ENCODE measurements around the gene FAM216B. TPM values are rescaled to one million over a fixed set of nuclear protein-coding genes. Genes with fewer than 3 reads are reported as not detected.

FAM216B gene
- not detected for total RNA-seq

DNA sequence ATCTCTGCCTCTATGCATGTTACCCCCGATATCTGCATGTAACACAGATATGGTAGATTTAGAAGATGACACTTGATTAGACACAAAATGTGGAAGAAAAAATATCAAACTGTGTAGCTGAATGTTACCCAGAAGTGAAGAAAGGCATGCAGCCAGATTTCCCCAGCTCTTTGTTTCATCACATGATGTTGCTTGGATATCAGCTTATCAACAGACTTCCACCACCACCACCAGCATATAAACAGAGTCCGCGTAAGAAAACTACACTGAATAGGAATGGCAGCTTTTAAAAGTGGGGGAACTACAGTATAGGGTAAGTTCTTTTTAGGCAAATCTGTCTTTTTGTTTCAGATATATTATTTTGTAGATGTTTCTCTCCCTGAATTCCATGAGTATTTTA is at the start of gene FAM216B:
FAM216B (plus strand) TSS at position 233 of the 400 bp plus-strand sequence. CDS start 2,484 bp downstream, outside the sequence.
- Mint-ChIP-seq H3K4me3 (no peak within 1 kb of the TSS), H3K4me1 (ENCODE audit: low read depth) (no peaks in the 10 kb centered on the region), H3K9me3 (no peaks in the 10 kb centered on the region), H3K27ac (no peak within 1 kb of the TSS), H3K27me3 (peaks cover 12% of the 10 kb centered on the region), H3K36me3 (ENCODE audit: low read depth) (no peaks in the 10 kb centered on the region)
- no peak for ATAC-seq
- TF ChIP-seq, protein P1, sequence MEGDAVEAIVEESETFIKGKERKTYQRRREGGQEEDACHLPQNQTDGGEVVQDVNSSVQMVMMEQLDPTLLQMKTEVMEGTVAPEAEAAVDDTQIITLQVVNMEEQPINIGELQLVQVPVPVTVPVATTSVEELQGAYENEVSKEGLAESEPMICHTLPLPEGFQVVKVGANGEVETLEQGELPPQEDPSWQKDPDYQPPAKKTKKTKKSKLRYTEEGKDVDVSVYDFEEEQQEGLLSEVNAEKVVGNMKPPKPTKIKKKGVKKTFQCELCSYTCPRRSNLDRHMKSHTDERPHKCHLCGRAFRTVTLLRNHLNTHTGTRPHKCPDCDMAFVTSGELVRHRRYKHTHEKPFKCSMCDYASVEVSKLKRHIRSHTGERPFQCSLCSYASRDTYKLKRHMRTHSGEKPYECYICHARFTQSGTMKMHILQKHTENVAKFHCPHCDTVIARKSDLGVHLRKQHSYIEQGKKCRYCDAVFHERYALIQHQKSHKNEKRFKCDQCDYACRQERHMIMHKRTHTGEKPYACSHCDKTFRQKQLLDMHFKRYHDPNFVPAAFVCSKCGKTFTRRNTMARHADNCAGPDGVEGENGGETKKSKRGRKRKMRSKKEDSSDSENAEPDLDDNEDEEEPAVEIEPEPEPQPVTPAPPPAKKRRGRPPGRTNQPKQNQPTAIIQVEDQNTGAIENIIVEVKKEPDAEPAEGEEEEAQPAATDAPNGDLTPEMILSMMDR (IDR thresholded peaks at IDR 0.05), result no peak
- no peak for DNase-seq
- ChIA-PET POLR2A (no interaction called here), CTCF (no interaction called here)
- intact Hi-C loops (cut with micrococcal nuclease), result no loop called here

DNA sequence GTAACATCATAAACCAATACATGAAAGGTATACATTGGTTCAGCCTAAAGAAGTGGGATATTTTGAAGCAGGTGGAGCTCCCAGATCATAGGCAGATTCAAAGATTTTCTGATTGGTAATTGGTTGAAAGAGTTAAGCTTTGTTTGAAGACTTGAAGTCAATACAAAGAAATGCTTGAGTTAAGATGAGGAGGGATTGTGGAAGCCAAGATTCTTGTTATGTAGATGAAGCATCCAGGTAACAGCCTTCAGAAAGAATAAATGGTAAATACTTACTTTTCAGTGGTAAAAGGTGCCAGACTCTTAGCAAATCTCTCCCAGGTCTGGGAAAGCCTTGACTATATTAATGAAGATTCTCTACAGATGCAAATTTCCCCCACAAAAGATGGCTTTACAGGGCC is 49.3 kb upstream of the FAM216B start:
- H3K36me3 Mint-ChIP-seq (ENCODE audit: low read depth), result no peaks in the 10 kb centered on the region
- ATAC-seq (no peak), DNase-seq (no peak)
- ChIA-PET CTCF (interaction anchor here (1.6 kb wide), 1 partner anchor 10 kb away, joined by 3 read pairs; no protein-coding TSS in a partner anchor), POLR2A (no interaction called here)
- H3K27me3 Mint-ChIP-seq, result peaks cover 8% of the 10 kb centered on the region
- no peak overlapping the region for H3K27ac Mint-ChIP-seq
- no peaks in the 10 kb centered on the region for H3K9me3 Mint-ChIP-seq
- TF ChIP-seq, protein P1 (IDR thresholded peaks at IDR 0.05), result no peak
- intact Hi-C loops (cut with micrococcal nuclease), result no loop called here
- no peak overlapping the region for H3K4me3 Mint-ChIP-seq
- H3K4me1 Mint-ChIP-seq (ENCODE audit: low read depth), result no peaks in the 10 kb centered on the region

DNA sequence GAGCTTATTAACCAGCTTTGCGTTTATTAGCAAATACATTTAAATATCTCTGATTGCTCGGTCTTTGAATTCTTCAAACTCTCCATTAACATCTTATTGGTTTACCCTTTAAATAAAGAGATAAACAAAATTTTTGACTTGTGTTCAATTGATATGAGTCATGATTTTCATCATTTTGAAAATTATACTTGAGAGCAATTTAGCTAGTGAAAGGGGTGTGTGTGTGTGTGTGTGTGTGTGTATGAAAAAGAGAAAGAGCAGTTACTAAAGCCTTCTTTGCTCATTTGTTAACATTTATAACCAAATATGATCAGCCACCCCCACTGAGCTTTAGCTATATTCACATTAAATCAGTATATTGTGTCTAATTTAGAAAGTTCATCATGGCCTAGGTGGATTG is 48.3 kb upstream of the FAM216B start:
- Mint-ChIP-seq H3K27ac (no peak overlapping the region), H3K4me1 (ENCODE audit: low read depth) (no peaks in the 10 kb centered on the region), H3K36me3 (ENCODE audit: low read depth) (no peaks in the 10 kb centered on the region), H3K27me3 (peaks cover 8% of the 10 kb centered on the region), H3K9me3 (no peaks in the 10 kb centered on the region), H3K4me3 (no peak overlapping the region)
- no peak for ATAC-seq
- TF ChIP-seq, protein P1 (IDR thresholded peaks at IDR 0.05), result no peak
- no peak for DNase-seq
- CTCF ChIA-PET, result interaction anchor here (0.6 to 1.6 kb wide), 2 partner anchors 9 to 139 kb away, joined by 3 read pairs; no protein-coding TSS in a partner anchor
- POLR2A ChIA-PET, result no interaction called here
- intact Hi-C loops (cut with micrococcal nuclease), result no loop called here

DNA sequence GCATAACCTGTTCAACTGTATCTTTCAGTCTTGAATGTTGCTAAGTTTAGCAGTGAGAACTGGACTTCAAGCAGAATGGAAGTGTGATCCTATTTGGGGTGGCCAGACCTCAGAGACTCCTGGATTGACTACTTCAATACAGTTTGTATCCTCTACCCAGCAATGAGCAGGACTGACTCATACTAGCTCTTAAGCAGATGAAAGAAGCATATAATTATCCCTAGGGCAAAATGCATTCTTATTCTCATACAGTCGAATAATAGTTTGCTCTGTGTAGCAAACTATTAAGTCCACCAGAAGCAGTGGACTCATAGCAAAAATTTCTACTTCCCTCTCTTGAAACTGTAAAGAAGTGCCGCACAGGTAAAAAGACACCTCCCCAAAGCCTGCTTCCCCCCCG is 46.4 kb upstream of the FAM216B start:
- no peak for DNase-seq
- no peaks in the 10 kb centered on the region for H3K9me3 Mint-ChIP-seq
- H3K36me3 Mint-ChIP-seq (ENCODE audit: low read depth), result no peaks in the 10 kb centered on the region
- TF ChIP-seq, protein P1 (IDR thresholded peaks at IDR 0.05), result no peak
- peaks cover 6% of the 10 kb centered on the region for H3K27me3 Mint-ChIP-seq
- intact Hi-C loops (cut with micrococcal nuclease), result no loop called here
- no peak overlapping the region for H3K4me3 Mint-ChIP-seq
- H3K4me1 Mint-ChIP-seq (ENCODE audit: low read depth), result no peaks in the 10 kb centered on the region
- POLR2A ChIA-PET, result no interaction called here
- CTCF ChIA-PET, result no interaction called here
- no peak for ATAC-seq
- H3K27ac Mint-ChIP-seq, result no peak overlapping the region

DNA sequence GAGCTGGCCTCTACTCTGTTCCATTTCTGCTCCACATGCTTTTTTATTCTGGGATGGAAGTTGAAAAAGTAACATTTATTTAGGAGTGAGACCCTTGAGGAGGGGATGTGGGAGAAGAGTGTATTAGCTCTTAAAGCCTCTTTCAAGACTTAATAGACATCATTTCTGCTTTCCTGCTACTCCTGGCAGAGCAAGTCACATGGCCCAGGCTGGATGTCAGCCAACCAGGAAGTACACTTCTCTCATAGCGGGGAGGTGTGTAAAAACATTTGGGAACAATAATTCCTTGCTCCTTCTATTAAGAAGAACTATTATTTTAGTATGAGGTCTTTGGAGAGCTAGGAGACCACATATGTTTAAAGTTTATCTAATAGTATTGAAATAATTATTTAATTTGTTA is 40.6 kb upstream of the FAM216B start:
- H3K27ac Mint-ChIP-seq, result no peak overlapping the region
- TF ChIP-seq, protein P1 (IDR thresholded peaks at IDR 0.05), result no peak
- intact Hi-C loops (cut with micrococcal nuclease), result no loop called here
- ATAC-seq (no peak), DNase-seq (no peak)
- H3K9me3 Mint-ChIP-seq, result no peaks in the 10 kb centered on the region
- no peaks in the 10 kb centered on the region for H3K4me1 Mint-ChIP-seq (ENCODE audit: low read depth)
- POLR2A ChIA-PET, result no interaction called here
- no peaks in the 10 kb centered on the region for H3K36me3 Mint-ChIP-seq (ENCODE audit: low read depth)
- peaks cover 6% of the 10 kb centered on the region for H3K27me3 Mint-ChIP-seq
- CTCF ChIA-PET, result interaction anchor here (1.6 kb wide), 1 partner anchor 145 kb away, joined by 4 read pairs; no protein-coding TSS in a partner anchor
- H3K4me3 Mint-ChIP-seq, result no peak overlapping the region

Data from activated CD8-positive, alpha-beta T cell treated with anti-CD3 and anti-CD28 coated beads for 36 hours (primary cell).